ENCODE measurements around the gene SEC14L1.
"Not testable (repeated sequence)": the region's sequence is repeated elsewhere in the genome, so short reads cannot be mapped to it uniquely, and the experiment has no call there.

The SEC14L1 gene

GRCh38 chr17:77246110-77247047, 105.6 kb downstream of the SEC14L1 start:
- DNase-seq: no peak

- DNase-seq: peak; percentile 61
These were observed 106.3 kb downstream of the SEC14L1 start for GRCh38 chr17:77247048-77247541.

- DNase-seq: no peak
These were observed 106.8 kb downstream of the SEC14L1 start for GRCh38 chr17:77247609-77248008.

DNA sequence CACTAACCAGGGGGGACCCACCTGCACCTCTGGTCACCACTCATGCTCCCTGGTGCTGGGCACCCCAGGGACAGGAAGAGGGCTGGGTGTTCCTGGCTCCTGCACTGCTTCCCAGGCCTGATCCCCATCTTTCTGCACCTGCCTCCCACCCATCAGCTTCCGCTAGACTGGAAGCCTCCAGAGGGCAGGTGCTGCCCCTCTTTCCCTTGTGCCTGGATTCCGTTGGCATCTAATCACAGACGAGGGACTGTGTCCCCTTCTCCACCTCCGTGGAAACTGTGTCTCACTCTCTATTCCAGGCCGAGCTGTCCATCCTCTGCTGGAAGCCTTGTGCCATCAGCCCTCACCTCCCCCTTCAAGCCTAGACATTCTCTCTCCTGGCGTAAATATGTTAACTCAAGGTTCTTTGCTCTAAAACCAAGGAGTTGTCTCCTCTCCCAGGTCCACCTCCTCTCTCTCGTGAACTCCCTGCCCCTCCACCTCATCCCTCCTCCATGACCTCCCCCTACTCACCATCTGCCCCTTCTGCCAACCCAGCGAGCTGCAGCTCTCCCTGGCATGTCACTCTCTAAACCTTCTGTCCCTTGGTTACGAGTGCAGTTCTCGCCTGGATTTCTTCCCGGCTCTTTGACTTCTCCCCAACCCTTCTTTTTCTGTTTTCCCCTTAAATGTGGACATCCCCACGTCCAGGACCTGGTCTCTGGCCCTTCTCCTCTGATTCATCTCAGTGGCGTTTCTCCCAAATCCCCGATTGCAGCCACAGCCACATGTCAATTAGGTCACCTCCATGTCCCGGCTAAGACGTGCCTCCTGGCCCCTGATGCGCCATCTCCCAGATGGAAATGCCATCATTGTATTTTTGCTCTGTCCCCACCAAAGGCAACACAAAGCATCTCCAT, 107.7 kb downstream of the SEC14L1 start:
- no peak for DNase-seq

DNA sequence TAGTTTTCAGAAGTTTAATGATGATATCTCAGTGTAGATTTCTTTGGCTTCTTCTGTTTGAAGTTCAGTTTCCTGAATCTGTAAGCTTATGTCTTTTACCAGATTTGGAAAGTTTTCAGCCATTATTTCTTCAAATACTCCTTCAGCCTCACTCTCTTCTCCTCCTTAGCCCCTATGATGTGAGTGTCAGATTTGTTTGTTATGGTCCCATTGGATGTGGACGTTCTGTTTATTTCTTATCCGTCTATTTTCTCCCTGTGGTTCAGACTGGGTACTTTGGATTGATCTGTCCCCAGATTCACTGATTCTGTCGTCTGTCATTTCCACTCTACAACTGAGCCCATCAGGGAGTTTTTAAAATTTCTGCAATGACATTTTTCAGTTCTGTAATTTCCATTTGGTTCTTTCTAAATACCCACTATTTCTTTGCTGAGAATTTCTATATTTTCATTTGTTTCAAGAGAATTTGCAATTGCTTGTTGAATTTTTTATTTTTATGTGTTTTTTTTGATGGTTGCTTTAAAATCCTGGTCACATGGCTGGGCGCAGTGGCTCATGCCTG, 110.9 kb downstream of the SEC14L1 start:
- no peak for DNase-seq

- not testable (repeated sequence) for DNase-seq
These were observed 111.5 kb downstream of the SEC14L1 start for GRCh38 chr17:77252306-77252705.

DNA sequence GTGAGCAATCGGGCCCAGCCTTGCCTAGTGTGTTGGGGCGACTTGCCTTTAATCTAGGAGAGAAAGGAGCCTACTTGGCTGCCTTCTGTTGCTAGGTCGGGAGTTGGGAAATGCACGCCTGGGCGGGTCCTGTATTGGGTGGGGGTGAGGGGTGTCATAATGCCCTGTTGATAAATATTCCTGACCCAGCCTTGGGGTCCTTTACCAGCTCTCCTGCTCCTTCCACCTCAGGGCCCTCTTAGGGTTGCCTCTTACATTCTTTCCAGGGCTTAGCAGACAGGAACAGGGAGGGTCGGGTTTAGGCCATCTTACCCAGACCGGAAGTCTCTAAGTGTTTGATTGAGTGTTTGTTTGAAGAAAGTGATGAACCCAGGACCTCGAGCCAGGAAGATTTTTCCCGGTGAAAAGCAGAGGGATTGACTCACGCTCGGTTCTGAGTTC, 112.9 kb downstream of the SEC14L1 start:
- DNase-seq: no peak

DNA sequence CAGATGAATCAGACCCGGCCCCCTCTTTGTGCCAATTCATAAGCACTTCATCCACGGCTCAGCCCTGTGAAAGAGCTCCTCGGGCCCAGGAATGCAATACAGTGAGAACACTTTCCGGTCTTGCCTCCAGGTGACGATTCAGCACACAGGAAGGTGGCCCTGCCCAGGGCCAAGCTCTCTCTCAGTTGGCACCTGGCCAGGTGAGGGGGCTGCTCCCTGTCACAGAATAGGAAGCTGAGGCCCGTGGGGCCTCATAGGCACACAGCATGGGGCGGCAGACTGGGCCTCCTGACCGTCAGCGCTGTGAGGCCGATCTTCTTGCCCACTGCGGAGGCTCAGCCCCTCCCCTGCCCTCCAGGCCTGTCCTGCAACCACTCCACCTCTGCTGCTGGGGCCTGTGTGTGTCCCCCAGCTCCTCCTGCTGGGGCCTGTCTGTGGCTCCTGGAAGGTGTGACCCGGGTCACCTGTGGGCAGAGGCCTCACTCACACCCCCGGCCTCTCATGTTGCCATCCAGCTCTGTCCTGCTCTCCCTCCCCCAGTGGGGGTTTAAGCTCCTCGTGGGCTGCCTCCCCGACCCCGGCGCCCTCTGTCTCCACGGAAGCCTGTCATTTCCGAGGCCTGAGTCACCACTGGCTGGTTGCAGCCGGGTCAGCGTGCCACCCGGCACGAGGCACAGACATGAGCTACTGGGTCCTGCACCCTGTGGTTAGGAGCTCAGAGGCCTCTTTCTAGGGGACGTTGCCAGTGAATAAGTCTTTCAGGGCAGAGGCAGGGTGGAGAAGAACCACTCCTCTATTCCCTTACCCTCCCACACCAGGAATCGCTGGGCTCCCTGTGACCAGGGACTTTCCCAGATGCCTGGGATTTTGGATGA, 114.4 kb downstream of the SEC14L1 start:
- no peak for DNase-seq

- DNase-seq: not testable (repeated sequence)
These were observed 115.2 kb downstream of the SEC14L1 start for GRCh38 chr17:77255970-77256369.

DNA sequence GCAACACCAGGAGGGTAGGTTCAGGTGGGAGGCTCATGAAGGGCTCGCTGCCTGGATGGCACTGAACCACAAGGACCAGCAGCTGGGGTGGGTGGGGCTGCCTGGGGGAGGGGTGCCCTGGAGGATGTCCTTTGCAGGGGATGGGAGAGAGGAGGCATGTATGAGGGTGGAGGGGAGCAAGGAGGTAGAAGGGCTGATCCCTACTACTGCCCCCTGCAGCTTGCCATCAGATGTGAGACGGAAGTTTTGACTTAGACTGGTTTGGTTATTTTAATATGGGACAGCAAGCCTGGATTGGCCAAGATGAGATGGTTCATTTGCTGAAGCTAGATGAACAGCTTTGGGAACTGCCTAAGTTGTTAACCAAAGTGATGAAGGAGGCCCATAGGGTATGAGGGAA, 115.9 kb downstream of the SEC14L1 start:
- DNase-seq: no peak

- no peak for DNase-seq
These were observed 116.4 kb downstream of the SEC14L1 start for GRCh38 chr17:77257169-77257568.

DNA sequence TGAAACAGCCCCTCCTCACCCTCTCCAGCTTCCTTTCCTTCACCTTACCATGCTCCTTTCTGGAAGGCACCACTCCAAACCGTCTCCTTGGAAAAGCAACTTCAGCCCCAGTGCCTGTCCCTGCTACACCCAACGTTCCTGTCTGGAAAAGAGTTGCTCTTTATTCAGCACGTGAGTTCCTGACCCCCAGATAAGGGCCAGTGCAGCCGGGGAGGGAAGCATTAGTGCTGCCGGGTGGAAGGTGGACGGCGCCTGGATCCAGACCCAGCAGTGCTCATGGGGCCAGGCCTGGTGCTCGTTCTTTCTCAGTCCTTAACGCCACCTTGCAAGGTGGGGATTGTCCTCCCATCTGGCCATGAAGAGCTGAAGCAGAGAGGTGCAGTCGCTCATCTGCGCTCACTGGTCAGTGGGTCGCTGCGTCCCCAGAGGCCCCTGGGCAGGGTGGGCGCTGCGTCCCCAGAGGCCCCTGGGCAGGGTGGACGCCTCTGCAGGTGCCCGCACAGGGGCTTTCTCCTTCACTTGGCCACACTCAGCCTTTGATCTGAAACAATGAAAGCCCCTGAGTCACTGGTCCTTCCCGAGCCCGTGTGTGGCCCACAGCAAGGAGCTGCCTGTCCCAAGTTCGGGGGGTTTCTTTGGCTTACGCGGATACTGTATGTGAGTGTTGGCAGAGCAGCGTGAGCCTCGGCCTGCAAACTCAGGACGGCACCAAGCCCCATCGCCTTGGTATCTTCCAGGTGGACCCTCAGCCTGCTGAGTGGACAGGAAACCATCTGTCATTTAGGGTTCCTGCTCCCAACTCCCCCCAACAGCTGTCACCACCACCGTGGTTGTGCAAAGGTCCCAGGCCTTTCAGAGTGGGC, 117.1 kb downstream of the SEC14L1 start:
- DNase-seq: no peak

- no peak for DNase-seq
These were observed 117.9 kb downstream of the SEC14L1 start for GRCh38 chr17:77258638-77259037.

GRCh38 chr17:77264617-77265230, 124.0 kb downstream of the SEC14L1 start:
- DNase-seq: no peak

DNA sequence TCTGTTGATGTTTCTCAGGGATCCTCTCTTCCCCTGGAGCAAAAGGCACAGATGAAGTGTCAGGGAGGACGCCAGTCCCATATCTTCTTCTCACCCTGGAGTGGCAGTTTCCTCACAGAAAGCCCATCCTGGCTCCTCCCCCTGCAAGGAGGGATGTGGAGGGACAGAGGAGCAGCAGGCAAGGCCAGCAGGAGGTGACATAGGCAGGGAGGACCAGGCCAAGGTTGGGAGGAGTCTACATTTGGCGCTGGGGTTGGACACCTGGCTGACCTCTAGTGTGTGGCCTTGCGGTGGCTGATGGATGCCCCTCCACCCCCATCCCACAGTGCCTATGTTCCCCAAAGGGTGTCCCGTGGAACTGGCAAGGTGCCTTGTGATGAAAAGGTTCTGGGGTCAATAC, 125.4 kb downstream of the SEC14L1 start:
- DNase-seq: no peak

Data from GDM1 (cell line).